Epidermal melanocyte (primary cell): ENCODE measurements around the gene ZNF587.
"Not testable (repeated sequence)": the region's sequence is repeated elsewhere in the genome, so short reads cannot be mapped to it uniquely, and the experiment has no call there.

ENCODE experiments used
- DNase-seq: peaks from one replicate; pipeline ENCODE4 v3.0.0; 2011; ENCODE audit warnings: low spot score; ENCODE audit not compliant: insufficient read length

The ZNF587 gene

GRCh38 chr19:57821501-57821900, 28.2 kb upstream of the ZNF587 start:
- DNase-seq: not testable (repeated sequence)

- DNase-seq: not testable (repeated sequence)
Measured at GRCh38 chr19:57823155-57823554, 26.5 kb upstream of the ZNF587 start.

- not testable (repeated sequence) for DNase-seq
Measured at GRCh38 chr19:57823608-57824007, 26.1 kb upstream of the ZNF587 start.

GRCh38 chr19:57825511-57825910, 24.1 kb upstream of the ZNF587 start:
- DNase-seq: no peak

- DNase-seq: no peak
Measured at GRCh38 chr19:57829316-57829715, 20.3 kb upstream of the ZNF587 start.

GRCh38 chr19:57830071-57830602, 19.5 kb upstream of the ZNF587 start, which contains the start of gene ZNF587B:
ZNF587B (plus strand) TSS chr19:57830299; CDS start chr19:57830529, 230 bp downstream.
- DNase-seq: peak; percentile 76

- DNase-seq: not testable (repeated sequence)
Measured at GRCh38 chr19:57836991-57837390, 12.7 kb upstream of the ZNF587 start.

- DNase-seq: not testable (repeated sequence)
Measured at GRCh38 chr19:57838622-57839191, 11.0 kb upstream of the ZNF587 start.

GRCh38 chr19:57841122-57841763, 8.4 kb upstream of the ZNF587 start:
- DNase-seq: no peak

GRCh38 chr19:57847164-57847563, 2.5 kb upstream of the ZNF587 start:
- DNase-seq: not testable (repeated sequence)

GRCh38 chr19:57849162-57849665, 445 bp upstream of the ZNF587 start:
- DNase-seq: not testable (repeated sequence)

- peak; percentile 15 for DNase-seq
Measured at GRCh38 chr19:57850553-57851017, 926 bp downstream of the ZNF587 start.

- DNase-seq: not testable (repeated sequence)
Measured at GRCh38 chr19:57851812-57852603, 2.3 kb downstream of the ZNF587 start.

- not testable (repeated sequence) for DNase-seq
Measured at GRCh38 chr19:57854117-57854516, 4.5 kb downstream of the ZNF587 start.

GRCh38 chr19:57862351-57862750, 12.7 kb downstream of the ZNF587 start:
- DNase-seq: not testable (repeated sequence)

GRCh38 chr19:57867868-57868492, 18.3 kb downstream of the ZNF587 start:
- DNase-seq: no peak

- DNase-seq: not testable (repeated sequence)
Measured at GRCh38 chr19:57869655-57870054, 20.0 kb downstream of the ZNF587 start.

GRCh38 chr19:57870225-57870624, 20.6 kb downstream of the ZNF587 start:
- no peak for DNase-seq

GRCh38 chr19:57872450-57872849, 22.8 kb downstream of the ZNF587 start:
- DNase-seq: no peak

- not testable (repeated sequence) for DNase-seq
Measured at GRCh38 chr19:57873883-57874799, 24.5 kb downstream of the ZNF587 start.
